ENCODE results near the gene SPATA17.

SPATA17 gene

DNA sequence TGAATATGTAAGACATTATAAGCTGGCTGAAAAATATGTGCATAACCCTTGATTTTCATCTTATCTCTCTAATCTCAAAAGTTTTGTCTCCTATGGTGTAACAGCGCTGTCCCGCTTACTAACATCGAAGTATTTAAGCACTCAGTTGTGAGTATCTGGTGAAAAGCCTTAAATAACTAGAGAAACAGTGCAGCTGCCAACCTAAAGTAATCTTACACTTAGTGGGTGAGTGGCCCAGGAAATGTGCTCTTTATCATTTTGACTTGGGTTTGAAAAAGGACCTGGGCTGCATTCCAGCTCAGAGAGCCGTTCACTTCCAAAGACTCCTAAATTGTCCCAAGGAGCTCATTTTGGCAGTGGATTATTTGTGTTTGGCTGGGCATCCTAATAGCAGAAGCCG is 225.9 kb downstream of the SPATA17 start:
- no peak for DNase-seq

DNA sequence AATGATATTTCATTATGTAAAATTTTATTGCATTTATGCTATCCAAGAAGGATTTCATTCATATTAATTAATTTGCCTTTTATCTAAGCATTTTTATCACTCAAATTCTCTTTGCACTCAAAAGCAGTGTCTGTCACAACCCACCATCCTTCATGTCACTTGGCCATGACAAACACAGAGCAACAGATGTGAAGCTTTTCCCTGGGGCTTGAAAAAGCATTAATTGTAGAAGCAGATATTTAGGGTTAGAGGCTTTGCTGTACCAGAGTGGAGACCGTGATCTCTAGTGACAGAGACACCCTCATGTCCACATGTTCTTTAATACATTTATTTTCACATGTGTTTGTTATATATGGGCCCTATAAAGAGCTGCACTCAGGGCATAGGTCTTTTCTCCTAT is 230.5 kb downstream of the SPATA17 start:
- DNase-seq = no peak

DNA sequence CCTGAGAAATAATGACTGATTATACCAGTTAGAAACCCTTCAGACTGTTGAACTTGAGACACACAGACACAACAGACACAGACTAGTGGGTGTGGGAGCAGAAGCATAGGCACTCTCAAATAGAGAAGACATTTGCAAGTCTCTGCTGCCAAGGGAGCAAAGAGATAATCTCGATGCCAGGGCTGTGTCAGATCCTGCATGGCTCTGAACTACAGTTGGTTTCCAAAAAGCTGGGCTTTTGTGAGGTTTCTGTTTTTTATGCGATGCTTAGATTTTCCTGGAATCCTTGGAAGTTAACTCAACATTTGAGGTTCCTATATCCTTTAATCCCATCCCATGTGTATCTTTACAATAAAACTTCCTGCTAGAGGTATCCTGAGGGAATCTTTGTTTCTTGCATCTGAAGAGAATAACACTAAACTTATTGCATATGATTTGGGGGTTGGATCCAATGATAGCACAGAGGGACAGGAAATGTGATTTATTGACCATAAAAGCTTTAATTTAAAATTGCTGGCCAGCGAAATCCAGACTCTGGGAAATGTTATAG is 236.4 kb downstream of the SPATA17 start:
- no peak for DNase-seq

DNA sequence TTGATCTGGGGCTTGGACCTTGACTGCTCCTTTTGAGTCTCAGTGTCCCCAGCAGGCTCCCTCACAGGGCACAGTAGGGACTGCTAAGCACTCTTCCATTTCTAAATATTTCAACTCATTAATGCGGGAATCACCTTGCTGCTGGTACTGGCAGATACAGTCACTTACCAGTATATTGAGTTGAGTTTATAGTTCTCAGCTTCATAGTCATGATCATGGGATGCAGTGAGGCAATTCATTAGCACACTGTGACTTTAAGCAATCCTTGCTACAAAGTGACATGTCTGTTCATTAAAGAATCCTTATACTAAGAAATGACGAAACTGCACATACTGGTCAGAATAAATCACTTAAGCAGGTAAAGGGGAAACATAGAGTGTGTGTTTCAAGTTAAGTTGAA is 240.8 kb downstream of the SPATA17 start:
- no peak for DNase-seq

DNA sequence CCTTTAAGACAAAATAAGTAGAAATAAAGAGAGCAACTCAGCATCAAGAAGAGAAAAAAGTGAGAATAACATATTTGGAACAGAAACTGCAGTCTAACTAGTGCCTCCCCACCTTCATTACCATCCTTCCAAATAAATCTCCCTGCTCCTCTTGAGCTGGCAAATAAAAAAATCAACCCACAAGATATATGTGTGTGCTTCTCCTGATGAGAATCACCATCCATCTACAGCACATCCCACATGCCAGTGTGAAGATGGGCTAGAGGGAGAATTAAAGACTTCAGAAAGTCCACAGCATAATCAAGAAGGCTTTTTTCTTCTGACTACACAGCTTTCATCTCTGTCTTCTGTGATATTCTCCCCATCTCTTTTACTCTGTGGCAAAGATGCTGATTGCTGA is 244.1 kb downstream of the SPATA17 start:
- no peak for DNase-seq

DNA sequence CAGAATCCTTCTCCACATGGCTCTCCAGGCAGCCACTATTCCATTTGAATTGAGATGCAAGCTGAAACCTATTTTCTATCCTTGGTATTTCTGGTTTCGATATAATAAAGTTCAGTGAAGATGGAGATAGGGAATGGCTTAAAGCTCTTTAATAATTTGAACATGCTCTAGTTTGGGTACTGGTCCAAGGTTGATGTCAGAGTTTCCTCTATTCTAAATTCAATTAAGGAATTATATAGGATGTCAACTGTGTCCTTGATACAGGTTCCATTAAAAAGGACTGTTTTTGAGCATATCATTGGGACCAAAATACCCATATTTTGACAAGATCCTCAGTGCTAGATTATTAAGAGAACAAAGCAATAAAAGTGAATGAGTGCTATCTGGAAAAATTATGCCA is 245.3 kb downstream of the SPATA17 start:
- DNase-seq = no peak

DNA sequence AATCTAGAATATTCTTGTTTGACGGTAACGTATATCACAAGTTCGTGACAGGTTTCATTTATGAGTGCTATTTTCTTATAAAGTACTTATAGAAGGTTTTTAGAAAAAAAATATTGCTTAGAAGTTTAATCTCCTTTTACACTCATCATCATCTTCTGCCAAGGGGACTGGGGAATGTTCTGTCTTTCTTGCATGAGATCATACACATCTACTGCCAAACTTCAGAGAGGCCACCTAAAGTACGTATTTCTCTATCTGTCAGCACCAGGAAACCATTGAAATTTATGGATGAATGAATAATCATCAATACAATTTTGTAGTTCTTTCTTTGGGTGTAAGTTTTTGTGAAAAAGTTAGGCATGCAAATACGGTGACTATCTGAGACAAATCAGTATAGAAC is 245.8 kb downstream of the SPATA17 start:
- no peak for DNase-seq

DNA sequence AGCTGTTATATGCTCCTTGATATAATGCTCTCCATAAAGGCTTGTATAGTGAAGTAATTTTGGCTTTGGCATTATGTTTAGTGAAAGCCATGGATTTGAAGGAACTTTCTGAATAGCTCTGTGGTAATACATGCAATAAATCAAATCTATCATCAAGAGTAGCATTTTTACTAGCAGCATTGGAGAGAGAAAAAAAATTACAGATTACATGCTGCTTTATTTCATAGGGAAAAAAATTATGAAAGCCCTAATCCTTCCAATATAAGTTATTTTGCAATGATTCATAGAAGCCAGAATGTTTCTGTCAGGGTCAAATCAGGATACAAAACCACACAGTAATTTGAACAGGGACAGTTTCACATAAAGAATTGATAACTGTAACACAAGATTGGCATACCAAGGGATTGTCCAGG is 250.0 kb downstream of the SPATA17 start:
- DNase-seq = no peak

DNA sequence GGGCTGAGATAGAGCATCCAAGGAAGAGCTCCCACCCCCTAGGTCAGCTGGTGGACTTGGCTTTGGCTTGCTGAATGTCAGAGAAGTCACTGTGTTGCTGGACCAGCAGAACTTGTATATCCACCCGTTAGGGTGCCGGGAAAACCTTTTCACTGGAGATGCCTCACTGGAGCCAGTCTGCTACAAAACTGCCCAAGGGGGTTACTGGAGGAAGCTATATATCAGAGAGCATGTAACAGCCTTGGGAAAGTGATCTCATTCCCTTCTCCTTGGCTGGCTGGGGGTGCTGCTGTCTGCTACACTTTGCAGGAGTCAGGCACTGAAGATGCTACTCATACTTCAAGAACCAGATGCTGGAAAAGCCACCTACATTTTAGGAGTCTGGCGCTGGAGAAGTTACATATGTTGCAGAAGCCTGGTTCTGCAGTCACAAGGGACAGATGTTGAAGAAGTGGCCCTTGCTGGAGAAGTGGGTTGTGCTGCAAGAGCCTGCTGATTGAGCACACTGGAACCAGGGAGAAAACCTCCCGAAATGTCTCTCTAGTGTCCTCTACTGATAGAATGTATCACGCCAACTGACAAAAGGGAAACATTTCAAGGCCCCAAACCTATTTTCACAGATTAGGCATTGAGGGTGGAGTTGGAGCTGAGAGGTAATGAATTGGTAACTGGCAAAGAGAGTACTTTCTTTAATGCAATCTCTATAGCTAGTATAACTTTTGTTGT is 250.6 kb downstream of the SPATA17 start:
- no peak for DNase-seq

DNA sequence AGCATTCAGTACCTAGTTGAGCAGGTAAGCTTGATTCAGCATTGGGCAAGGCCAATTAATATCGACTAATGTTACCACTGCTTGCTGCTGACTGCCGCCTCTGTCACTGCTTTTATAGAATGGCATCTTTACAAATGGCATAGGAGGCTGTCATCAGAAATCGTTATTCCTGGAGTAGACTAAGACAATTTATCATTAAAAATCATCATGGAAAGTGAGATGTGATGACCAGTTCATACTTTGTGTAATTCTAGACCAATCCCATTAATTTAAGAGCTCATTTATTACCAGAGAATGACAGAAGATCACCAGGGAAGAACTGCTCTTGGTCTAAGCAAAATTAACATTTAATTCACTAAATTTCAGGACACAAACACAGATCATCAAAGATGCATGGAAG is 254.0 kb downstream of the SPATA17 start:
- no peak for DNase-seq

DNA sequence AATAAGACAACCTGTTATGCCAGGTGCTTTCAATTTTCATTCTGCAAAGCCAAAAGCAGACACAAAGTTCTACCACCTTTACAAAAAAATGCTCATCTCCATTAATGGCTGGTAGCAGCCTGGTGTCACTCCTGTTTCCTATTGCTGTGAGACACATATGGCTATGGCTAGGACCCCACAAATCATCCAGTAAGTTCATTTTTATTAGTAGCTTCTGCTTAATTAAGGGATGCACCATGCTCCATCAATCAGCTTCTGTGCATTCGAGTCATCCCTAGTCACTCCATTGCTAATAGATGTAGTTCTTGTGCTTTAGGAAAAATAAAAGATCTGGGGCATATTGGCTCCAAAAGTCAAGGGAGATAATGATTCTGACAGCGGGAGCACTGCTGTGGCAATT is 257.2 kb downstream of the SPATA17 start:
- no peak for DNase-seq

DNA sequence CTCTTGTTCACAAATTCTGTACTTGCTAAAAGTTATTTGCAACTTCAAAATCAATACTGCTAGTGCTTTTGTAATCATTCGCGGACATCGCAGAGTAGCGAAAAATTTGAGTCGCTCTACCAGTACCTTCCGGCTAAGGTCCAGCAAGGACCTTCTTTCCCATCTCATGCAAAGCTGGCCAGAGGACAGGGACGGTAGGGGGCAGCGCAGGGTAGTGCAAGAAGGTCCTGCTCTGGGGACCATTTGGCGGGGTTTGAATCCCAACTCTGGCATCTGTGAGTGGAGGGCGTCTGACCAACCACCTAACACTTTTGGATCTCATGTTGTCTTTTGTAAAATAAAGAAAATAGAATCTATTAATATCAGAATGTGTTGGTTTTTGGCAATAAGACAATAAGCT is 258.3 kb downstream of the SPATA17 start:
- no peak for DNase-seq

DNA sequence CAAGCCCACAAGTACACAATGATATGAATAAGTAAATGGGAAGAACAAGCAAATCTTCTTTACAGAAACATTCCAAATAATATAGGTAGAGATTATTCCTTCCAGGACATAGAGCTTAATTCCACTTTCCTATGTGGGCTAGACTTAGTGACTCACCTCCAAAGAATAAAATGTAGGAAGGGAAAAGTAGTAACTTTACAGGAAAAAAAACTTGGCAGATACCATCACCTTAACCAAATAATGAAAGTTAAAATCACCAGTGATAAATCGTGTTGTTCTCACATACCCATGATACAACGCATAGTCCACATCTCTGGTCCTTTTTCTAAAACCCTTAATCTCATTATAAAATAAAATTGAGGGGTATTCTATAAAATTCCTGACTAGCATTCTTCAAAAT is 260.8 kb downstream of the SPATA17 start:
- DNase-seq = no peak

DNA sequence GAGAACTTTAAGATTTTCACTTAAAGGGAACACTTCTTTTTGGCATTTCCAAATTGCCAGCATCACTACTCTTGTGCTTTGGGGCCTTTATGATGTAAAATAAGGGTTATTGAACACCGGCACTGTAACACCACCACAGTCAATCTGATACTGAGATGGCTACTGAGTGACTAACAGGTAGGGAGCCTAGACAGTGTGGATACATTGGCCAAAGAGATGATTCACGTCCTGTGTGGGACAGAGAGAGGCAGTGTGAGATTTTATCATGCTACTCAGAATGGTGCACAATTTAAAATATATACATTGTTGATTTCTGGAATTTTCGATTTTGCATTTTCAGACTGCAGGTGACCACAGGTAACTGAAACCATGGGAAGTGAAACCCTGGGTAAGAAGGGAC is 261.6 kb downstream of the SPATA17 start:
- DNase-seq = no peak

DNA sequence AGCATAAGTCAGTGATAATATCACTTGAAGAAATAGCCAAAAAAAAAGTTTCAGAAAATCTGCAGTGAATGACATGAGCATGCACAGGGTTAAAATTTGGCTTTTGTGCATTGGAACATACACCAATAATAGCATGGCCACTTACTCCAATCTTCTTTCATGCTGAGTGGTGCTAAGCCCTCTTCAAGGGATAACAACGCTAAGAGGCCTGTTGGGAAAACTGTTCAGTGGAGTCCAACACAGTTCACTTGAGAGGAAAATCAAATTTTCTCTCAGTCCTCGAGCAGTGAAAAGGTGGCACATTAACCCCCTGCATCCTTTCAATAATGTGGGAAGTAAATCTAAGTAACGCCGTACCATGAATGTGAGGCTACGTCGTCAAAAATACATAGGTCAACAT is 264.7 kb downstream of the SPATA17 start:
- no peak for DNase-seq

DNA sequence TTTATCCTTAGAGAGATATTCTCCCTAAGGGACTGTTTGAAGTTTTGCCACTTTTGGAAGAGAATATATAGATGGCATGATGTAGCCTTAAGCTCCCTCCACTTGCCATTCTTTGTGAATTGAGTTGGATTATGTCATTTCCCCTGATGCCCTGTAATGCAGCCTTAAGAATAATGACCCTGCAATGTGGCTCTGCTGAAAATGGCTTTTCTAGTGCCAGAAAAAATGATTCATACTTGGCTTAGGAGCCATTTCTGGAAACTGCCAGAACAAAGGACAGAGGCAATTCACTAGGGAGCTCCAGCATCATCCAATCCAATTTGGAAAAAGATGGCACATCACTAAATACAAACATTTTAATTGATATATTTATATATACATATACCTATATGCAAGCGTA is 265.3 kb downstream of the SPATA17 start:
- no peak for DNase-seq

DNA sequence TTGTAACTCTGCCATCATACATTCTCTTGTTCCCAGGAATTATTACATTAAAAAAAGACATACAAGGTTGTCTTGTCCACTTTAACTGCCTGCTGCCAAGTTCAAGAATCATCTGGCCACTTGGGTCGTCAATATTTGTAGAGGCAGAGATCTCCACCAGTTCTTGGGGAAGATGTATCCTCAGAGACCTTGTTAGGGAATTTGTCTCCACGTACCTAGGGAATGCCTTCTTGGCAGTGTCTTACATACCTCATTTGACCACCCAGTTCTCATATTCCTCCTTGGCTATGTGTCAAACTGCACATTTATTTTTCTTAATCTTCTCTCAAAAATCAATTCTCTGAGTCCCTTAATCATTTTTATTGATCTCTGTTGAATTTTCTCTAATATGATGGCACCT is 266.0 kb downstream of the SPATA17 start:
- no peak for DNase-seq

DNA sequence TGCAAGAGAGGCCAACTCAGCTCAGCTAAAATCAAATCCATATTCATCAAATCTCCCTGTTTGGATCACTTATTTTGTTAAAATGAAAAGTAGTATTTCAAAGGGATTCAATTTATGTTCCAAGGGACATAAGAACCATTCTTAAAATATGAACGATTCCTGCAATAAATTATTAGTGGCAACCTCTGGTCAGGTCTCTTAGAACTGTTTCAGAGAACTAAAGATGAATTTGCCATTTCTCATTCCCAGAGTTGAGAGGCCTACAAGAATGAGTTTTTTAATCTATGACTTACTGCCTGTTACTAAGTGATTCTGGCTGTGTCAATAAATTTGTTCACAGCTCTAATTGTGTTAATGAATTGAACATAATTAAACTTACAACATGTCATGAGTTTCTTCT is 268.5 kb downstream of the SPATA17 start:
- no peak for DNase-seq

DNA sequence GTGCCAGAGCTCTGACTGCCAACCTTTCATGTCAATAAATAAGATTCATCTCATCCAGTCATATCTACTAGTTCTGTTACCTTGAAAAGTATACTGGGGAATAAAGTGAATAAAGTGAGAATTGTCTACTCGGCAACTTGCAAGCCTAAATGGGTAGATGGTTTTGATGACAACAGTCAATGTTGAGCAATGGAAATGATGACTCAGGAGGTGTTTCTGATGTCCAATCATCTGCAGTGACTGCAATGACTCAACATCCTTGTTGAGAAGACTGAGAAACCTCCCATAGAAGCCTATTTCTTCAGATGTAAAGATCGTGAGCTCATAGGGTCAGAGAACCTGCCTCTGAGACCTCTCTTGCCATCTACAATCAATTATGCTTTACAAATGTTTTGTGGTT is 276.4 kb downstream of the SPATA17 start:
- no peak for DNase-seq

DNA sequence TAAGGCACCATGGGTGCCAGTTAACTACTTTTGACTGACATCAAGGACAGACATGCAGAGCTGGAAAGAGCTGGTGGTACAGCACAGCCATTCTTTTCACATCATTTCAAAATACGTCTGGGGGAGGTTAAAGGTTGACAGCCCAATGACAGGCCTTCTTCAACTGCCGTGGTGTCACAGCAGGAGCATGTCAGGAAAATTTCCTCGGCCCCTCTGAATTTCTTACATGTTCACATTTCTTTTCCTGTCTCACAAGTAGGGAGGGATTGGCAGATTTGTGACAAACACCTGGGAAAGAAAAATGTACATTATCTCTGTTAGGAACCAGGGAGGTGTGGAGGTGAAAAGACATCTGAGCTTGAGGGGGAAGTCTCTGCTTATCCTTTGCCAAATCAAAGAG is 279.1 kb downstream of the SPATA17 start:
- no peak for DNase-seq

DNA sequence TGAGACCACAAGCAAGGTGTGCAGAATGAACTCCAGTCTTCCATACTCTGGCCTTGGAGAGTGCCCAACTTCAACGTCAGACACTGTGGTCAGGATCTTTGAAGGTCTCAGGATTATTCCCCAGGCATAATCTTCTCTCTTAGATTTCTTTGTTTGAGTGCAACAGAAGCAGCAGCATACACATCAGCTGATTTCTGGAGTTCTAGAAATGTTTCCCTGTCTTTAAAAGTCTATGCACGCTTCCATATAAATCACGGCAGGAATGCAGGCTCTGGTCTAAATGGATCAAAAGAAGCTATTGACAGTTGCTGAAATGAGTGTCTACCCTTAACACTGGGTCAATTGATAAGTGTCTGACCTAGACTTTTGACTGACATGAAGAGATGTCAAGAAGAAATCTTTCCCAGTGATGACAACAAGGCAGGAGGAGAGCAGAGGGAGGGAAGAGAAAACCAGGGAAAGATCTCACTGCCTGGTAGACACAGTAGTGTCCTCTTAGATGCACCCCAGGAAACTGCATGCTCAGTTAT is 279.7 kb downstream of the SPATA17 start:
- no peak for DNase-seq

DNA sequence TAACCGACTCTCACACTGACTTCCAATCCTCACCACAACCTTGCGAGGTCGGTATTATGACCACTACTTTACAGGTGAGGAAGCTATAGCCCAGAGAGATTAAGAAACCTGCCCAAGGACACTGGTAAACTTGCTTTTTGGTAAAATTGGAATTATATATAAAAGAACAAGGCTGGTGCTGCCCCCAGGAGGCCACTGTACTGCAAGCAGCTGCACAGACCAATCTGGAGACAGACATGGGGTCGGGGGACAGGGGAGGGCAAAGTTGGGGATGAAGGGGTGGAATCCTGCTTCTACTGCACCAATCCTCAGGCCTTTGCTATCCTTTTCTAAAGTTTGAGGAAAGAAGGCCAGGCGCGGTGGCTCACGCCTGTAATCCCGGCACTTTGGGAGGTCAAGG is 280.8 kb downstream of the SPATA17 start:
- no peak for DNase-seq

DNA sequence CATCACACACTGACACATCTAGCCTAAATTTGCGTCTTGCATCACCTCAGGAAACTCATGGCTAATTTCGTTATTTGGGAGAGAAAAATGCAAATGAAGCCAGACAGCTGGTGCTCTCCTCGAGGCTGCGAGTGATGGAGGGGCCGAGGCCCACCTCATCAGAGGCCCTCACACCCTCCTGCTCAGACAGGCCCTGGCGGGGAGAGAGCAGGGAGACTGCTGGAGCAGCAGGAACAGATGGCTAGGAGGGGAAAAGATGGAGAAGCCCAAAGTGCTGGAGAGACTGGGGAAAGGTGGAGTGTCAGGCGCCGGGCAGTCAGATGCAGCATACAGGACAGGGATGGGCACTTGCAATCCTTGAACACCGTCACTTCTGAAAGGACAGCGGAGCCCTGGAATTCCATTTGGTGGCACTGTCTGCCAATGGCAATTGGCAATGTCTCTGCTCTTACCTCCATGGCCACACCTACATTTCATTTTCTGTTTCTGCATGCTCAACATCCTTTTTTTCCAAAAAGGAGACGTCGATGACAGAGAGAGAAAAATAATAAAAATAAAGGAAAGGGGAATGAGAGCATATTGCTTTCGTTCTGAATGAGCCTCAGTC is 286.2 kb downstream of the SPATA17 start:
- no peak for DNase-seq

DNA sequence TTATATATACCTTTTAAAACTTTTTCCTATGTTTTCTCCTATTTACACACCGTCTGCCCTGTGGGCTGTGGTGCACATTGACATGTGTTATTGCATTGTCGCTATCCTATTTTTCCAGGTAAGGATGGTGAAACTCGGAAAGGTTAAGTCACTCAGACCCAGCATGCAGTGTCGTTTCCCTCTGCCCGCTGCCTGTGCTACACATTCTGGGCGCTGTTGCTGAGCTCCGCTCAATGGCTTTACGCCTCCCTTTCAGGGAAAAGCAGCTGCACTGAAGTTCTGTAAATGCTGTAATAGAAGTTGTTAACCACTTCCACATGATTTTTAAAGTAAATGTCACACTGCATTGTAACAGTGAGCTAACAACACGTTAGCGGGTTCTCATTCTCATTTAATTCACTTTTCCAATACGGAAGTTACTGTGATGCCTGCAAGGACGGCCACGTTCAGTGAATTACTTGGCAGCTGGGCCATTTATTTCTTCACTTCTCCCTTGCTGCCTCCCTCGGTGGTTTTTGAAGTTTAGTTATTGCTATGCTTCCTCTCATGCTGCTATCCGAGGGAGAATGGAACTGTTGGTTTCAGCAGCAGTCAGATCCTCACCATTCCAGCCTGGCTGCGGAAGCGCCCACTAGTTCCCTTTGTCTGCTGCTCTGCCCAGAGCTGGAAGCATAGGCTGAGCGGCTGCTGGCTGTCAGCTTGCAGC is 288.7 kb downstream of the SPATA17 start:
- DNase-seq = no peak
